8988T (cell line): ENCODE measurements around the gene TAS1R3.

Source experiments
- DNase-seq: peaks from one replicate; pipeline ENCODE4 v3.0.0; 2011

Gene TAS1R3

GRCh38 chr1:1331068-1331965, at the start of gene TAS1R3:
Gene TAS1R3 (plus strand): TSS chr1:1331280. CDS start chr1:1331346, 66 bp downstream.
- no peak for DNase-seq

GRCh38 chr1:1281533-1282321, 49.4 kb upstream of the TAS1R3 start:
- DNase-seq: peak; percentile 91

GRCh38 chr1:1282998-1283397, 48.1 kb upstream of the TAS1R3 start:
- DNase-seq: no peak

GRCh38 chr1:1283821-1284220, 47.3 kb upstream of the TAS1R3 start:
- peak; percentile 89 for DNase-seq

GRCh38 chr1:1284221-1285101, 46.6 kb upstream of the TAS1R3 start:
- no peak for DNase-seq

- DNase-seq: no peak
Measured at GRCh38 chr1:1285102-1285571, 45.9 kb upstream of the TAS1R3 start.

- DNase-seq: no peak
Measured at GRCh38 chr1:1285611-1286311, 45.3 kb upstream of the TAS1R3 start.

GRCh38 chr1:1286313-1287261, 44.5 kb upstream of the TAS1R3 start:
- DNase-seq: no peak

GRCh38 chr1:1287288-1288110, 43.6 kb upstream of the TAS1R3 start:
- no peak for DNase-seq

- DNase-seq: peak; percentile 95
Measured at GRCh38 chr1:1290238-1290731, 40.8 kb upstream of the TAS1R3 start.

- DNase-seq: no peak
Measured at GRCh38 chr1:1291023-1291528, 40.0 kb upstream of the TAS1R3 start.

- peak; percentile 94 for DNase-seq
Measured at GRCh38 chr1:1291548-1292441, 39.3 kb upstream of the TAS1R3 start.

- DNase-seq: no peak
Measured at GRCh38 chr1:1292442-1292779, 38.7 kb upstream of the TAS1R3 start.

GRCh38 chr1:1292851-1293250, 38.2 kb upstream of the TAS1R3 start:
- no peak for DNase-seq

- DNase-seq: no peak
Measured at GRCh38 chr1:1293263-1294249, 37.5 kb upstream of the TAS1R3 start.

GRCh38 chr1:1294250-1294890, 36.7 kb upstream of the TAS1R3 start:
- DNase-seq: no peak
